Measurements from ENCODE around the gene SLC66A1. TPM values are rescaled to one million over a fixed set of nuclear protein-coding genes. Genes with fewer than 3 reads are reported as not detected.

Gene SLC66A1
- total and polyA plus RNA-seq, 2 donors (not counting 3 experiments of a cell fraction or from before 2014, with no cell fraction given) = 15.3 to 32.6 TPM

DNA sequence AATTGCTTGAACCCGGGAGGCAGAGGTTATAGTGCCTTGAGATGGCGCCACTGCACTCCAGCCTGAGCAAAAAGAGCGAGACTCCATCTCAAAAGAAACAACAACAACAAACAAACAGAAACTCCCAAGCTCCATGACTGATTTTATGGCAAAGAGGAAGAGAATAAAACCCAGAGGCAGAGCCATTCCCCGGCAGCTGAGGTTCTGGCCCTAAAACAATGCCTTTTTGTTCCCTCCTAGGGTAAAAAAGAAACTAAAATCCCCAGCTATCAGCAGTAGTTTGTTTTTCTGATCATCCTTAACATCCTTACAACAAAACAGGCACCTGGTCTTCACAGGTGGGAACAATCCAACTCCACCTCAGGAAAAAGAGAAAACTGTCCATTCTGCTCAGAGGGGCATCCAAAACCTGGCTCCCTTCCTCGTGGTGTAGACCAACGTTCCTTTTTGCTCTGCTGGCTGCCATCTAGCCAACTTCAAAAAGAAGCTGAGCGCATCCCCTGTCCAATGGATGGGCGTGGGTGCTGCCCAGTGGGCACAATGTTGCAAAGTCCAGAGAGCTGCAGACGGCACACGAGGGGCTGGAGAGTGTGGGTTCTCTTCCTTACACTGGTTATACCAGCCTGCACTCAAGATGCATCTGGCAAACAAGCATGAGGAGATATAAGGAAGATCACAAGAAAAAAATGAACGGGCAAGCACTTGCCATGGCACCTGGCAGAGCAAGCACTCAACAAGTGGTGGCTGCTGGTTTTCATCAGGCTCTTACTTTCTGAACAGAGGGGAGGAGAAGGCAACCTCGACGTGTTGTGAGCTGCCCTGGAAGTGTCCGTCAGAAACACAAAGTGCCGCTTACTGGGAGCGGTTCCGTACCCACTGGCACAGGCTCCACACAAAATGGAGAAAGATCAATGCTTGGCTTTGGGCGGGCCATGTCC is 54.7 kb downstream of the SLC66A1 start:
- FAIRE-seq (no peak), DNase-seq (ENCODE audit: low read depth, low spot score) (no peak)
- dilution Hi-C loops (cut with MboI; ENCODE audit: extremely low pct_ligation_motif_present, low sequenced_read_pairs) = no loop called here
- ChIA-PET POLR2A (no interaction called here), CTCF (interaction anchor here (1.5 to 1.7 kb wide), 2 partner anchors 13 to 287 kb away, joined by 4 to 8 read pairs; no protein-coding TSS in a partner anchor)
- TF ChIP-seq FOS (IDR thresholded peaks at IDR 0.05; ENCODE audit: borderline replicate concordance, insufficient read depth, low read length) (no peak), MAX (IDR thresholded peaks at IDR 0.05; ENCODE audit: insufficient read depth, insufficient read length) (no peak), JUN (IDR thresholded peaks at IDR 0.05; ENCODE audit: borderline replicate concordance, insufficient read depth, insufficient read length, low read depth) (no peak)
- no peak overlapping the region for H3K4me2 ChIP-seq (ENCODE audit: insufficient read depth, low read length)
- no peak overlapping the region for H2AFZ ChIP-seq (ENCODE audit: low read depth, low read length)
- no TSS peak for BruUV-seq (replicated peaks)
- H3K9me3 ChIP-seq (replicated peaks; ENCODE audit: control insufficient read depth, insufficient read depth, low read length) = no peaks in the 10 kb centered on the region
- no peaks in the 10 kb centered on the region for H3K27me3 ChIP-seq (ENCODE audit: control insufficient read depth in 2 of 2, insufficient read depth in 2 of 2, low read length in 2 of 2)
- no peaks in the 10 kb centered on the region for H3K4me1 ChIP-seq (ENCODE audit: control insufficient read depth, extremely low read depth, insufficient read depth, low read length)
- H3K4me3 ChIP-seq (replicated peaks in 1 of 3; ENCODE audit: insufficient read depth in 1 of 3, low read depth in 1 of 3, low read length in 3 of 3) = no peak overlapping the region
- H4K20me1 ChIP-seq (replicated peaks; ENCODE audit: control insufficient read depth, extremely low read depth, insufficient read depth, low read length) = no peaks in the 10 kb centered on the region
- no peak overlapping the region for H3K27ac ChIP-seq (ENCODE audit: insufficient read depth, low read depth, low read length)
- H3K9me1 ChIP-seq (replicated peaks; ENCODE audit: control insufficient read depth, extremely low read depth, insufficient read depth, low read length) = no peaks in the 10 kb centered on the region
- no peak overlapping the region for H3K9ac ChIP-seq (replicated peaks; ENCODE audit: extremely low read depth, insufficient read depth, low read length)
- intact Hi-C loops (cut with micrococcal nuclease) = no loop called here
- H3K36me3 ChIP-seq (ENCODE audit: control insufficient read depth in 2 of 2, extremely low read depth in 1 of 2, insufficient read depth in 2 of 2, low read length in 2 of 2) = peaks cover 0 to 8% of the 10 kb centered on the region in 2 experiments
- H3K79me2 ChIP-seq (ENCODE audit: control insufficient read depth, insufficient read depth, low read length) = peaks cover 2% of the 10 kb centered on the region

GRCh38 chr1:19367584-19368041 is 55.5 kb downstream of the SLC66A1 start:
- TF ChIP-seq GATA2 (IDR thresholded peaks at IDR 0.05; ENCODE audit: insufficient read depth, insufficient read length, low read depth, low read length) (no peak), POLR2A (IDR thresholded peaks at IDR 0.05; ENCODE audit: low read depth, low read length) (no peak), MYC (IDR thresholded peaks at IDR 0.05; ENCODE audit: low read depth, low read length) (no peak)
- TF ChIP-seq, protein P1, sequence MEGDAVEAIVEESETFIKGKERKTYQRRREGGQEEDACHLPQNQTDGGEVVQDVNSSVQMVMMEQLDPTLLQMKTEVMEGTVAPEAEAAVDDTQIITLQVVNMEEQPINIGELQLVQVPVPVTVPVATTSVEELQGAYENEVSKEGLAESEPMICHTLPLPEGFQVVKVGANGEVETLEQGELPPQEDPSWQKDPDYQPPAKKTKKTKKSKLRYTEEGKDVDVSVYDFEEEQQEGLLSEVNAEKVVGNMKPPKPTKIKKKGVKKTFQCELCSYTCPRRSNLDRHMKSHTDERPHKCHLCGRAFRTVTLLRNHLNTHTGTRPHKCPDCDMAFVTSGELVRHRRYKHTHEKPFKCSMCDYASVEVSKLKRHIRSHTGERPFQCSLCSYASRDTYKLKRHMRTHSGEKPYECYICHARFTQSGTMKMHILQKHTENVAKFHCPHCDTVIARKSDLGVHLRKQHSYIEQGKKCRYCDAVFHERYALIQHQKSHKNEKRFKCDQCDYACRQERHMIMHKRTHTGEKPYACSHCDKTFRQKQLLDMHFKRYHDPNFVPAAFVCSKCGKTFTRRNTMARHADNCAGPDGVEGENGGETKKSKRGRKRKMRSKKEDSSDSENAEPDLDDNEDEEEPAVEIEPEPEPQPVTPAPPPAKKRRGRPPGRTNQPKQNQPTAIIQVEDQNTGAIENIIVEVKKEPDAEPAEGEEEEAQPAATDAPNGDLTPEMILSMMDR (IDR thresholded peaks at IDR 0.05; ENCODE audit: extremely low read depth in 1 of 2, insufficient read depth in 1 of 2, low read depth in 1 of 2, low read length in 2 of 2) = no peak
- no peaks in the 10 kb centered on the region for H3K4me1 ChIP-seq (ENCODE audit: control insufficient read depth, extremely low read depth, insufficient read depth, low read length)
- FAIRE-seq = peak; percentile 93
- no peak overlapping the region for H3K4me3 ChIP-seq (replicated peaks in 1 of 3; ENCODE audit: insufficient read depth in 1 of 3, low read depth in 1 of 3, low read length in 3 of 3)
- DNase-seq (ENCODE audit: low read depth, low spot score) = peak; percentile 82
- H3K36me3 ChIP-seq (ENCODE audit: control insufficient read depth in 2 of 2, extremely low read depth in 1 of 2, insufficient read depth in 2 of 2, low read length in 2 of 2) = peaks cover 0 to 8% of the 10 kb centered on the region in 2 experiments
- no peak overlapping the region for H3K4me2 ChIP-seq (ENCODE audit: insufficient read depth, low read length)
- H3K9me3 ChIP-seq (replicated peaks; ENCODE audit: control insufficient read depth, insufficient read depth, low read length) = no peaks in the 10 kb centered on the region
- dilution Hi-C loops (cut with MboI; ENCODE audit: extremely low pct_ligation_motif_present, low sequenced_read_pairs) = no loop called here
- no TSS peak for BruUV-seq (replicated peaks)
- intact Hi-C loops (cut with micrococcal nuclease) = no loop called here
- POLR2A ChIA-PET = no interaction called here
- H4K20me1 ChIP-seq (replicated peaks; ENCODE audit: control insufficient read depth, extremely low read depth, insufficient read depth, low read length) = no peaks in the 10 kb centered on the region
- H3K79me2 ChIP-seq (ENCODE audit: control insufficient read depth, insufficient read depth, low read length) = peaks cover 2% of the 10 kb centered on the region
- no peak overlapping the region for H3K9ac ChIP-seq (replicated peaks; ENCODE audit: extremely low read depth, insufficient read depth, low read length)
- no peak overlapping the region for H2AFZ ChIP-seq (ENCODE audit: low read depth, low read length)
- no peak overlapping the region for H3K27ac ChIP-seq (ENCODE audit: insufficient read depth, low read depth, low read length)
- CTCF ChIA-PET = interaction anchor here (1.5 to 1.7 kb wide), 2 partner anchors 14 to 286 kb away, joined by 4 to 8 read pairs; no protein-coding TSS in a partner anchor
- no peaks in the 10 kb centered on the region for H3K9me1 ChIP-seq (replicated peaks; ENCODE audit: control insufficient read depth, extremely low read depth, insufficient read depth, low read length)
- no peaks in the 10 kb centered on the region for H3K27me3 ChIP-seq (ENCODE audit: control insufficient read depth in 2 of 2, insufficient read depth in 2 of 2, low read length in 2 of 2)

Data from endothelial cell of umbilical vein (primary cell).